Common myeloid progenitor, CD34-positive (primary cell): Measurements from ENCODE around the gene LRP1B.

ENCODE experiments used
- CTCF ChIA-PET: fragments of 350-600 bp; sonication (Branson Sonifier 250); formaldehyde crosslinking; loops from one replicate; lab custom pipeline; 2021; ENCODE audit warnings: antibody characterized with exemption; lab: Charles Lee
- POLR2A ChIA-PET: fragments of 350-600 bp; sonication (Branson Sonifier 250); formaldehyde crosslinking; loops from one replicate; lab custom pipeline; 2021; ENCODE audit warnings: antibody characterized with exemption; lab: Charles Lee
- DNase-seq, 3 donors: peaks; one replicate each; pipeline versions ENCODE4 v3.0.0 to v3.0.0-alpha.2; 2013
- H3K27ac ChIP-seq, 2 experiments: 1 replicate in 1 of 2; 2 replicates in 1 of 2; pipeline ENCODE4 v1.7.0; 2013; ENCODE audit warnings: inconsistent platforms in 2 of 2, low read length in 2 of 2, mild to moderate bottlenecking in 2 of 2, low read depth in 1 of 2, moderate library complexity in 1 of 2; ENCODE audit not compliant: severe bottlenecking in 2 of 2, insufficient read depth in 1 of 2, poor library complexity in 1 of 2
- H3K27me3 ChIP-seq, 5 experiments: replicated peaks in 2 of 5; 1 replicate in 3 of 5; 2 replicates in 2 of 5; pipeline versions ENCODE4 v1.6.1 to v1.7.0; 2013; ENCODE audit warnings: low read length in 4 of 5, mild to moderate bottlenecking in 2 of 5, moderate library complexity in 2 of 5, inconsistent platforms in 1 of 5; ENCODE audit not compliant: insufficient read depth in 5 of 5, control insufficient read depth in 4 of 5
- H3K36me3 ChIP-seq, 4 experiments: 1 replicate in 2 of 4; 2 replicates in 2 of 4; pipeline versions ENCODE4 v1.6.1 to v1.7.0; 2013; ENCODE audit warnings: low read length in 3 of 4, control low read depth in 1 of 4, mild to moderate bottlenecking in 1 of 4; ENCODE audit not compliant: control insufficient read depth in 4 of 4, insufficient read depth in 4 of 4
- H3K4me1 ChIP-seq, 4 experiments: 1 replicate in 3 of 4; 2 replicates in 1 of 4; pipeline versions ENCODE4 v1.6.1 to v1.7.1; 2013; ENCODE audit warnings: low read length in 3 of 4, mild to moderate bottlenecking in 3 of 4, control low read depth in 1 of 4, inconsistent platforms in 1 of 4, moderate library complexity in 1 of 4; ENCODE audit not compliant: control insufficient read depth in 4 of 4, insufficient read depth in 4 of 4; ENCODE audit errors: control extremely low read depth in 1 of 4
- H3K4me3 ChIP-seq, 7 experiments: 1 replicate in 4 of 7; 2 replicates in 3 of 7; pipeline versions ENCODE4 v1.5.1 to v1.7.0; 2013; ENCODE audit warnings: mild to moderate bottlenecking in 7 of 7, low read length in 6 of 7, moderate library complexity in 6 of 7, inconsistent platforms in 2 of 7, low read depth in 2 of 7, control low read depth in 1 of 7; ENCODE audit not compliant: insufficient read depth in 4 of 7, control insufficient read depth in 1 of 7; ENCODE audit errors: extremely low read depth in 1 of 7
- H3K9me3 ChIP-seq, 5 experiments: 1 replicate in 4 of 5; 2 replicates in 1 of 5; pipeline versions ENCODE4 v1.6.1 to v1.7.1; 2013; ENCODE audit warnings: low read length in 4 of 5, mild to moderate bottlenecking in 2 of 5, inconsistent platforms in 1 of 5, low read depth in 1 of 5, moderate library complexity in 1 of 5; ENCODE audit not compliant: control insufficient read depth in 4 of 5, insufficient read depth in 2 of 5; ENCODE audit errors: control extremely low read depth in 1 of 5
- WGBS: methylation state at CpG from one replicate; pipeline ENCODE4 v1.1.5; 2013; ENCODE audit not compliant: insufficient coverage; 5-methylcytosine and 5-hydroxymethylcytosine counted together

Gene LRP1B

GRCh38 chr2:141490886-141491285 lies 639.9 kb downstream of the LRP1B start:
- no peak overlapping the region for H3K27ac ChIP-seq
- CTCF ChIA-PET, result no interaction called here
- POLR2A ChIA-PET, result no interaction called here
- no peaks in the 10 kb centered on the region for H3K9me3 ChIP-seq
- no CpG with 5 or more reads among the region's 1 CpG for WGBS
- no peaks in the 10 kb centered on the region for H3K27me3 ChIP-seq
- H3K4me1 ChIP-seq, result no peaks in the 10 kb centered on the region
- no peaks in the 10 kb centered on the region for H3K36me3 ChIP-seq
- H3K4me3 ChIP-seq, result no peak overlapping the region
- no peak for DNase-seq

DNA sequence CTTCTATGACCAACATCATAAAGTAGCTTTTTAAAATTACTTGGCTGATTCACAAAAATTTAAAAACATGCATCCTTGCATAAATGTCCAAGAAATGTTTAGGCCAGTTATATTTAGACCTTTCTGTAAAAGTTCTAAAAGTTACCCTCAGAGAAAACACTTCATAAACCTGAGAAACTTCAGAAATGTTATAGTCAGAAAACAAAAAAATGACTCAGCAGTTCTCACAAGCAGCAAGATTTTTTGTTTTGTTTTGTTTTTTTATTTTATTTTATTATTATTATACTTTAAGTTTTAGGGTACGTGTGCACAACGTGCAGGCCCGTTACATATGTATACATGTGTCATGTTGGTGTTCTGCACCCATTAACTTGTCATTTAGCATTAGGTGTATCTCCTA lies 648.1 kb downstream of the LRP1B start:
- Histone ChIP-seq H3K4me3 (no peak overlapping the region), H3K27ac (no peak overlapping the region), H3K9me3 (no peaks in the 10 kb centered on the region), H3K4me1 (no peaks in the 10 kb centered on the region), H3K36me3 (no peaks in the 10 kb centered on the region), H3K27me3 (no peaks in the 10 kb centered on the region)
- ChIA-PET POLR2A (interaction anchor here (0.6 kb wide), 1 partner anchor 102 kb away, joined by 3 read pairs; no protein-coding TSS in a partner anchor), CTCF (no interaction called here)
- DNase-seq, result no peak
- no CpG with 5 or more reads among the region's 3 CpGs for WGBS

- 71% methylated on average over 4 of the region's 6 CpGs for WGBS
- Histone ChIP-seq H3K4me1 (no peaks in the 10 kb centered on the region), H3K9me3 (no peaks in the 10 kb centered on the region), H3K27me3 (no peaks in the 10 kb centered on the region), H3K27ac (no peak overlapping the region), H3K4me3 (no peak overlapping the region), H3K36me3 (no peaks in the 10 kb centered on the region)
- ChIA-PET CTCF (no interaction called here), POLR2A (no interaction called here)
- DNase-seq, result no peak
Measured at GRCh38 chr2:141475801-141476200, 655.0 kb downstream of the LRP1B start.

GRCh38 chr2:141468761-141469160 lies 662.1 kb downstream of the LRP1B start:
- CTCF ChIA-PET, result no interaction called here
- H3K4me3 ChIP-seq, result no peak overlapping the region
- H3K27me3 ChIP-seq, result no peaks in the 10 kb centered on the region
- no peak for DNase-seq
- no peaks in the 10 kb centered on the region for H3K9me3 ChIP-seq
- no peak overlapping the region for H3K27ac ChIP-seq
- H3K4me1 ChIP-seq, result no peaks in the 10 kb centered on the region
- H3K36me3 ChIP-seq, result no peaks in the 10 kb centered on the region
- POLR2A ChIA-PET, result no interaction called here
- 91% methylated on average over 4 of the region's 6 CpGs for WGBS

DNA sequence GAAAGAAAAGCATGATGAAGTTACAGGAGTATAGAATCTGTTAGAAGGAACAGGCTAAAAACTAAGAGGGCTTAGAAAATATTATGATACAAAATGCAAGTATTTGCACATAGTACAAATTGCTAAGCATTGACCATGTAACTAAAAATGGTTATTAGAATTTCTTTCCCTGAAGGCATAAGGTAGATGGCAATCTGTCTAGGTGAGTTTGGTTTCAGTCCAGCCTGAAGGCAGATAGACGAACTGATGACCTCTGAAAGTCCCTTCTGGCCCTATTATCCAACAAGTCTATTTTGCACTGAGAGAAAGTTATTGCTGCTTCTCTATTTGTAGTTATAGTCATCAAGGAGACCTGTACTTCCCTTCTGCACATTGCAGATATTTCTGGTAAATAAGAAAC lies 663.5 kb downstream of the LRP1B start:
- CTCF ChIA-PET, result no interaction called here
- no peaks in the 10 kb centered on the region for H3K27me3 ChIP-seq
- H3K36me3 ChIP-seq, result no peaks in the 10 kb centered on the region
- no CpG with 5 or more reads among the region's 1 CpG for WGBS
- no peak for DNase-seq
- no peaks in the 10 kb centered on the region for H3K9me3 ChIP-seq
- H3K27ac ChIP-seq, result no peak overlapping the region
- POLR2A ChIA-PET, result no interaction called here
- no peak overlapping the region for H3K4me3 ChIP-seq
- H3K4me1 ChIP-seq, result no peaks in the 10 kb centered on the region

GRCh38 chr2:141464995-141465394 lies 665.8 kb downstream of the LRP1B start:
- no peak overlapping the region for H3K27ac ChIP-seq
- CTCF ChIA-PET, result no interaction called here
- H3K4me1 ChIP-seq, result no peaks in the 10 kb centered on the region
- DNase-seq, result no peak
- POLR2A ChIA-PET, result no interaction called here
- H3K36me3 ChIP-seq, result no peaks in the 10 kb centered on the region
- H3K9me3 ChIP-seq, result no peaks in the 10 kb centered on the region
- H3K27me3 ChIP-seq, result no peaks in the 10 kb centered on the region
- H3K4me3 ChIP-seq, result no peak overlapping the region

DNA sequence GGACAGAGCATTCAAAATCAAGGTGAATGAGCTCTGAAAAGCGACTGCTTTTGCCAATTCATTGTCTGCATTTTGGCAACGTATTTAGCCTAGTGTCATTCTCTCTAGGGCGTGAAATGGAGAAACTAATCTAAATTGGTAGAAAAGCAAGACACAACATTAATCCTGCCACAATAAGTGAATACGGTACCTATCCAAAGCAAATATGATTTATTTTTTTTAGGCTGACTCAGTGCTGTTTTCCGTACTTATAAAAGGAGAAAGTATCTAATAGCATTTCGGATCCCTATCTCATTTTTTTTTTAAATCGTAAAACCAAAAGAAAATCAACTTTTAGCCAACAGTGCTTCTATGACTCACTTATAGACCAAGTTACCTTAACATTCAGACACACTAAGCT lies 672.5 kb downstream of the LRP1B start:
- DNase-seq, result no peak
- Histone ChIP-seq H3K27ac (no peak overlapping the region), H3K4me3 (no peak overlapping the region), H3K36me3 (no peaks in the 10 kb centered on the region), H3K9me3 (no peaks in the 10 kb centered on the region), H3K27me3 (no peaks in the 10 kb centered on the region), H3K4me1 (no peaks in the 10 kb centered on the region)
- POLR2A ChIA-PET, result no interaction called here
- CTCF ChIA-PET, result no interaction called here
- WGBS, result 75% methylated on average over 4 of the region's 7 CpGs
